OCI-LY7 (cell line): Measurements from ENCODE around the gene GNAS-AS1. TPM values are rescaled to one million over a fixed set of nuclear protein-coding genes. Genes with fewer than 3 reads are reported as not detected.

Experiments
- BruUV-seq: library from RNA; stranded (reverse); fragments of 400-500 nt; replicated peaks from 2 replicates; lab custom pipeline; 2021; lab: Mats Ljungman, UMichigan
- CTCF ChIA-PET: fragments of 300-600 bp; sonication (Branson Sonifier 250); formaldehyde crosslinking; loops from one replicate; lab custom pipeline; 2022; ENCODE audit warnings: antibody characterized with exemption; ENCODE audit not compliant: unreplicated experiment; lab: Charles Lee
- POLR2A ChIA-PET: fragments of 300-600 bp; sonication (Branson Sonifier 250); formaldehyde crosslinking; loops from one replicate; lab custom pipeline; 2022; ENCODE audit warnings: antibody characterized with exemption; lab: Charles Lee
- DNase-seq: peaks from one replicate; pipeline ENCODE4 v3.0.0-alpha.2; 2015; ENCODE audit warnings: low spot score
- H2AFZ ChIP-seq: fragments of 200-600 bp; sonication (generic), shearing (Covaris generic); 2 replicates; pipeline ENCODE4 v1.6.1; 2014; ENCODE audit warnings: mild to moderate bottlenecking, antibody characterized with exemption, low read length, moderate library complexity
- H3K27ac ChIP-seq: fragments of 200-600 bp; sonication (generic); 2 replicates; pipeline ENCODE4 v1.5.1; 2014; ENCODE audit warnings: mixed run types, low read depth, mild to moderate bottlenecking, moderate library complexity, low read length, inconsistent platforms; ENCODE audit not compliant: poor library complexity, severe bottlenecking
- H3K36me3 ChIP-seq: fragments of 200-600 bp; sonication (generic); 2 replicates; pipeline ENCODE4 v1.6.1; 2014; ENCODE audit warnings: mild to moderate bottlenecking, antibody characterized with exemption, low read length, moderate library complexity, mixed read lengths; ENCODE audit not compliant: insufficient read depth
- H3K4me1 ChIP-seq: fragments of 200-600 bp; sonication (generic); 2 replicates; pipeline ENCODE4 v1.5.1; 2014; ENCODE audit warnings: mild to moderate bottlenecking, low read length; ENCODE audit not compliant: insufficient read depth, poor library complexity, severe bottlenecking
- H3K4me2 ChIP-seq: fragments of 200-600 bp; sonication (generic); 2 replicates; pipeline ENCODE4 v1.6.1; 2014; ENCODE audit warnings: mild to moderate bottlenecking, low read length
- H3K4me3 ChIP-seq: fragments of 200-600 bp; sonication (generic); 2 replicates; pipeline ENCODE4 v1.5.1; 2014; ENCODE audit warnings: mild to moderate bottlenecking, low read depth, low read length; ENCODE audit not compliant: poor library complexity, severe bottlenecking
- H3K79me2 ChIP-seq: fragments of 200-600 bp; sonication (generic); 2 replicates; pipeline ENCODE4 v1.6.1; 2016; ENCODE audit warnings: low read depth, mild to moderate bottlenecking, low read length, moderate library complexity, mixed read lengths; ENCODE audit not compliant: insufficient read depth
- H3K9me2 ChIP-seq: fragments of 200-600 bp; sonication (generic); 2 replicates; pipeline ENCODE4 v1.6.1; 2016; ENCODE audit warnings: mild to moderate bottlenecking, low read length, mixed read lengths; ENCODE audit not compliant: insufficient read depth
- H3K9me3 ChIP-seq: fragments of 200-600 bp; sonication (generic); 2 replicates; pipeline ENCODE4 v1.6.1; 2014; ENCODE audit warnings: mild to moderate bottlenecking, mixed run types, low read length, mixed read lengths
- H4K20me1 ChIP-seq: fragments of 200-600 bp; sonication (generic); 2 replicates; pipeline ENCODE4 v1.6.1; 2014; ENCODE audit warnings: mild to moderate bottlenecking, antibody characterized with exemption, low read length, moderate library complexity, mixed read lengths; ENCODE audit not compliant: insufficient read depth
- EZH2phosphoT487 ChIP-seq: fragments of 200-600 bp; sonication (generic); IDR thresholded peaks from 2 replicates; pipeline ENCODE4 v1.6.1; 2018; ENCODE audit warnings: low read depth, borderline replicate concordance, mild to moderate bottlenecking, mixed run types, antibody characterized with exemption, low read length, moderate library complexity, mixed read lengths
- intact Hi-C: fragments of 100-400 bp; cut with micrococcal nuclease; formaldehyde crosslinking; loops from one replicate; pipeline ENCODE4 v1.10.0; 2022; ENCODE audit not compliant: unreplicated experiment
- microRNA-seq: library from miRNA; unstranded; fragments of <30 nt; microRNA quantifications from one replicate; pipeline ENCODE4 v1.2.0, GENCODE V29; 2022; ENCODE audit warnings: borderline replicate concordance
- small RNA-seq: library from RNA; depleted of rRNA; stranded (forward); fragments of <200 nt; gene quantifications from one replicate; pipeline ENCODE3, GENCODE V24; 2014
- total RNA-seq, 2 experiments: library from RNA; depleted of rRNA in 1 of 2; stranded (reverse); fragments of >200 nt in 1 of 2; shearing (Covaris generic) in 1 of 2; gene quantifications; 2 replicates each; pipeline ENCODE4 v1.2.3, GENCODE V29; 2014 to 2022
- TF ChIP-seq, protein P1 (sequence below): fragments of 200-600 bp; sonication (generic); conservative IDR thresholded peaks from 2 replicates; pipeline ENCODE4 v1.5.1; 2014; ENCODE audit warnings: mild to moderate bottlenecking, antibody characterized with exemption, low read length, moderate library complexity, mixed read lengths

Gene GNAS-AS1
- total RNA-seq, 2 experiments from 2014 or later = 6.5 to 11.6 TPM

DNA sequence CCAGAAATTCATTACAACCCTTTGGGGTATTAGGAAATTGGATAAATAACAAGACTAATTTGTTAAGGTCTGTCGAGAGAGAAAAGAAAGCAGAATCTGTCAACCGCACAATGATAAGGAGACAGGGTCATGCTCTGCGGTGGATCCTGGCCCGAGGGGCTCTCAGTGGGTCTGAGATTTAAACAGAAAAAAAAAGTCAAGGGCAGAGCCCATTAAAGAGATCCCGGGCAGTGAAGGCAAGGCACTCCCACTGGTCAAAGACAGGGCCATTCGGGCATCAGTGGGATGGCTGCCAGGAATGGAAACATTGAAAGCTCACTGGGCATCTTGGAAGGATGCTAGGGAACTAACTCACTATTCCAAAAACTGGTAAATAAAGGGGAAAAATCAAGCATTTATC is 77.9 kb downstream of the GNAS-AS1 start:
- POLR2A ChIA-PET = interaction anchor here (0.6 kb wide), 1 partner anchor 874 kb away, joined by 3 read pairs; no protein-coding TSS in a partner anchor
- intact Hi-C loops = no loop called here
- Histone ChIP-seq H4K20me1 (no peaks in the 10 kb centered on the region), H3K4me1 (no peaks in the 10 kb centered on the region), H3K4me2 (no peak overlapping the region), H3K9me3 (no peaks in the 10 kb centered on the region), H3K27ac (no peak overlapping the region), H3K9me2 (no peaks in the 10 kb centered on the region), H3K79me2 (no peaks in the 10 kb centered on the region), H3K4me3 (no peak overlapping the region), H2AFZ (no peak overlapping the region), H3K36me3 (no peaks in the 10 kb centered on the region)
- TF ChIP-seq, protein P1, sequence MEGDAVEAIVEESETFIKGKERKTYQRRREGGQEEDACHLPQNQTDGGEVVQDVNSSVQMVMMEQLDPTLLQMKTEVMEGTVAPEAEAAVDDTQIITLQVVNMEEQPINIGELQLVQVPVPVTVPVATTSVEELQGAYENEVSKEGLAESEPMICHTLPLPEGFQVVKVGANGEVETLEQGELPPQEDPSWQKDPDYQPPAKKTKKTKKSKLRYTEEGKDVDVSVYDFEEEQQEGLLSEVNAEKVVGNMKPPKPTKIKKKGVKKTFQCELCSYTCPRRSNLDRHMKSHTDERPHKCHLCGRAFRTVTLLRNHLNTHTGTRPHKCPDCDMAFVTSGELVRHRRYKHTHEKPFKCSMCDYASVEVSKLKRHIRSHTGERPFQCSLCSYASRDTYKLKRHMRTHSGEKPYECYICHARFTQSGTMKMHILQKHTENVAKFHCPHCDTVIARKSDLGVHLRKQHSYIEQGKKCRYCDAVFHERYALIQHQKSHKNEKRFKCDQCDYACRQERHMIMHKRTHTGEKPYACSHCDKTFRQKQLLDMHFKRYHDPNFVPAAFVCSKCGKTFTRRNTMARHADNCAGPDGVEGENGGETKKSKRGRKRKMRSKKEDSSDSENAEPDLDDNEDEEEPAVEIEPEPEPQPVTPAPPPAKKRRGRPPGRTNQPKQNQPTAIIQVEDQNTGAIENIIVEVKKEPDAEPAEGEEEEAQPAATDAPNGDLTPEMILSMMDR = no peak
- no peak for TF ChIP-seq EZH2phosphoT487
- CTCF ChIA-PET = no interaction called here
- no TSS peak for BruUV-seq
- DNase-seq = no peak

Small RNA genes within 50 kb of the gene (microRNA-seq; reads per million reads assigned to microRNA genes)
- not detected for gene MIR298

Small RNA genes within 50 kb of the gene (small RNA-seq; reads per million reads assigned to genes)
- gene MIR298 (not detected), gene RF02127 (not detected), gene RF02128 (not detected), gene RF02130 (not detected), gene RF02131 (not detected)

Other genes starting within 250 kb of the GNAS-AS1 start
- 48.2 and 50.5 TPM in 2 replicates for gene STX16, start 199.6 kb downstream of the GNAS-AS1 start, total RNA-seq (2014; rRNA removed; shearing (Covaris generic))
- gene STX16, start 199.6 kb downstream of the GNAS-AS1 start, total RNA-seq (2022) = 84.2 and 89.5 TPM in 2 replicates
- gene NPEPL1, start 158.1 kb downstream of the GNAS-AS1 start, total RNA-seq (2014; rRNA removed; shearing (Covaris generic)) = 3.4 and 4.7 TPM in 2 replicates
- gene NPEPL1, start 158.1 kb downstream of the GNAS-AS1 start, total RNA-seq (2022) = 9.6 and 11.5 TPM in 2 replicates
- 546 and 638 TPM in 2 replicates for gene GNAS, start 1.8 kb upstream of the GNAS-AS1 start, total RNA-seq (2014; rRNA removed; shearing (Covaris generic))
- gene GNAS, start 1.8 kb upstream of the GNAS-AS1 start, total RNA-seq (2022) = 913 and 950 TPM in 2 replicates
- gene NELFCD, start 130.4 kb upstream of the GNAS-AS1 start, total RNA-seq (2014; rRNA removed; shearing (Covaris generic)) = 83.4 and 90.7 TPM in 2 replicates
- gene NELFCD, start 130.4 kb upstream of the GNAS-AS1 start, total RNA-seq (2022) = 143 and 155 TPM in 2 replicates
- gene CTSZ, start 156.4 kb upstream of the GNAS-AS1 start, total RNA-seq (2014; rRNA removed; shearing (Covaris generic)) = 47.2 and 50.5 TPM in 2 replicates
- 81.5 and 114 TPM in 2 replicates for gene CTSZ, start 156.4 kb upstream of the GNAS-AS1 start, total RNA-seq (2022)
- gene TUBB1, start 168.5 kb upstream of the GNAS-AS1 start, total RNA-seq (2014; rRNA removed; shearing (Covaris generic)) = not detected in 2 replicates
- gene TUBB1, start 168.5 kb upstream of the GNAS-AS1 start, total RNA-seq (2022) = 0.11 and 0.13 TPM in 2 replicates
- gene ATP5F1E, start 181.4 kb upstream of the GNAS-AS1 start, total RNA-seq (2014; rRNA removed; shearing (Covaris generic)) = 36.7 and 42.4 TPM in 2 replicates
- gene ATP5F1E, start 181.4 kb upstream of the GNAS-AS1 start, total RNA-seq (2022) = 65.4 and 67.2 TPM in 2 replicates
- gene PRELID3B, start 191.9 kb upstream of the GNAS-AS1 start, total RNA-seq (2014; rRNA removed; shearing (Covaris generic)) = 77.2 and 99.4 TPM in 2 replicates
- gene PRELID3B, start 191.9 kb upstream of the GNAS-AS1 start, total RNA-seq (2022) = 119 and 122 TPM in 2 replicates